Activated CD4-positive, alpha-beta memory T cell treated with anti-CD3 and anti-CD28 coated beads for 36 hours (primary cell): Measurements from ENCODE around the gene NRF1. TPM values are rescaled to one million over a fixed set of nuclear protein-coding genes. Genes with fewer than 3 reads are reported as not detected.
"Not testable (repeated sequence)": the region's sequence is repeated elsewhere in the genome, so short reads cannot be mapped to it uniquely, and the experiment has no call there.

Experiments
- CTCF ChIA-PET: fragments of 350-600 bp; sonication (Branson Sonifier 250); formaldehyde crosslinking; loops from one replicate; lab custom pipeline; 2021; ENCODE audit warnings: antibody characterized with exemption, inconsistent platforms; lab: Charles Lee
- POLR2A ChIA-PET: fragments of 350-600 bp; sonication (Branson Sonifier 250); formaldehyde crosslinking; loops from one replicate; lab custom pipeline; 2021; ENCODE audit warnings: antibody characterized with exemption; lab: Charles Lee
- DNase-seq: peaks from one replicate; pipeline ENCODE4 v3.0.0-alpha.2; 2020
- H3K27ac Mint-ChIP-seq: one replicate; pipeline ENCODE4 v1.8.0; 2021; ENCODE audit warnings: mixed read lengths
- H3K27me3 Mint-ChIP-seq: one replicate; pipeline ENCODE4 v1.8.0; 2021; ENCODE audit warnings: mixed read lengths
- H3K36me3 Mint-ChIP-seq: one replicate; pipeline ENCODE4 v1.8.0; 2021; ENCODE audit warnings: mixed read lengths
- H3K4me1 Mint-ChIP-seq: one replicate; pipeline ENCODE4 v1.8.0; 2021; ENCODE audit warnings: low read depth, mixed read lengths
- H3K4me3 Mint-ChIP-seq: one replicate; pipeline ENCODE4 v1.8.0; 2021; ENCODE audit warnings: mild to moderate bottlenecking, mixed read lengths
- H3K9me3 Mint-ChIP-seq: one replicate; pipeline ENCODE4 v1.8.0; 2021; ENCODE audit warnings: mixed read lengths
- intact Hi-C: fragments of 100-400 bp; cut with micrococcal nuclease; formaldehyde crosslinking; loops from one replicate; pipeline ENCODE4 v1.15.1; 2023
- total RNA-seq, 2 experiments: library from RNA; stranded (reverse); gene quantifications; one replicate each; pipeline ENCODE4 v1.2.3, GENCODE V29; 2021

The NRF1 gene
- total RNA-seq, 2 experiments from 2014 or later = 19.9 to 20.4 TPM

DNA sequence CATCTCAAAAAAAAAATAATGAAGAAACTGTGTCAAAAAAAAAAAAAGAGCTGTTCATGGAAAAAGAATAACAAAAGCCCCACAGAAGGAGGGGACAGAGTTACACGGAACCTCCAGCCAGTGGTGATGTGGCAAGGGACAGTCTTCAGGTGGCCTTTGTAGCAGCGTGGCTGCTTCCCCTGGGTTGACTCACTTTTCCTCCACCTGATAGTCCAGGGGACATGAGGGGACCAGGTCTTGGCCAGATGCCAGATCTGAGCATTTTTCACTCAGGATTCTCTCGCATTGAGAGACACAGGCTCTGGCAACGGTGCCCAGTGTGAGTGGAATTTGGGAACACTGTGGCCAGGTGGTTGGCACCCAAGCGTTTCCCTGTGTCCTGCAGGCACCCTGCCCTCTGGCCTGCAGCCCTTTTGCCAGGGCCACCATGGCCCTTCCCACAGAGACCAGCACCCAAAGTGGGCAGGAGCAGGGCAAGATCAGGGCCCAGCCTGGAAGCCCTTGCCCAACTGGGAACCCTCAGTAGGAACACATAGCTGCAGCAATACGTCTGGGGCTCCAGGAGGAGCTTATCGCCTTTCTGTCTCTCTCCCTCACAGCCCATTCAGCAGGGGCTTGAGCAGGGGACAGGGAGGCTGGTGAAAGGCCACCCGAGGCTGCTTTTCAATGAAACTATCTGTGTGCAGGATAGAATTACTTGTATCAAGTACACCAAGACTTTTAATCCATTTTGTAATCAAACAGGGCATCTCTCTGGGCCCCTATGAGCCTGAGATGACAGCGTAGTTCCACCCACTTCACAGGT is 182.2 kb downstream of the NRF1 start:
- Mint-ChIP-seq H3K4me1 (no peaks in the 10 kb centered on the region), H3K9me3 (no peaks in the 10 kb centered on the region), H3K4me3 (no peak overlapping the region), H3K36me3 (no peaks in the 10 kb centered on the region), H3K27ac (no peak overlapping the region), H3K27me3 (peaks cover 10% of the 10 kb centered on the region)
- ChIA-PET CTCF (no interaction called here), POLR2A (no interaction called here)
- intact Hi-C loops = no loop called here
- DNase-seq = no peak

DNA sequence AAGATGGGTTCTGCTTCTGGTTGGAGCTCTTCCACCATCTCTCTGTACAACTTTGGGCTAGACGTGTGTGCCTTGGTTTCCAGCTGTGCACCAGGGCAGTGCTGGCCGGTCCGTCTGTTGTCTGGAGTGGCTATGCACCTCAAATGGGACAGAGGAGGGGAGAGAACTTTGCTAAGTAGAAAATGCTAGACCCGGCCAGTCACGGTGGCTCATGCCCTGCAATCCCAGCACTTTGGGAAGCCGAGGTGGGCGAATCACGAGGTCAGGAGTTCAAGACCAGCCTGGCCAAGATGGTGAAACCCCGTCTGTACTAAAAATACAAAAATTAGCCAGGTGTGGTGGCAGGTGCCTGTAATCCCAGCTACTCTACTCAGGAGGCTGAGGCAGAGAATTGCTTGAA is 182.9 kb downstream of the NRF1 start:
- POLR2A ChIA-PET, H3K4me3 Mint-ChIP-seq, H3K27me3 Mint-ChIP-seq, H3K9me3 Mint-ChIP-seq, intact Hi-C loops, CTCF ChIA-PET, H3K36me3 Mint-ChIP-seq, H3K27ac Mint-ChIP-seq, DNase-seq, H3K4me1 Mint-ChIP-seq: not testable (repeated sequence)

DNA sequence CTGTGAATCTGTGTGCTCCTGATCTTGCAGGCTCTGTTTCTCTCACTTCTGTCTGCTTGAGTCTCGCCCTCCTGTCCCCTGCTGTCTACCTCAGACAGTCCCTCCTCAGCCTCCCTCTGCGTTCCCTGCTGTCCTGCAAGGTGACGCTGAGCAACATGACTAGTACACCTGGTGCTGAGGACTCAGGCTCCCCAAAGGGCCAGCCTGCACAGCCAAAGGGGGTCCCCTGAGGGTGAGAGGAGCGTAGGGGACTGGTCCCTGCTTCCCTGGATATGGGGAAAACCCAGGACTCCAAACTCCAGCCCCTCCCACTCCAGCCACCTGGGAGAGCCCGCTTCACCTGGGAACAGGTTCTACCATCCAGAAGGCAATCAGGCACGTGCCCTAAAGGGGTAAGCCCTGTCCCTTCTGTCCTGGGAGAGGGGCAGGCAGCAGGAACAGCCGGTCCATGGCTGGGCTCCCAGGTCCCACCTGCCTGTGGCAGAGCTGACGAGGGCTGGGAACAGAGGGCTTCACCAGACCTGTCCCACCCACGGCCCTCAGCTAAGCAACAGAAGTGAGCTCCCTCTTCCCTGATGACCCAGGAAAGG is 184.8 kb downstream of the NRF1 start:
- Mint-ChIP-seq H3K27ac (no peak overlapping the region), H3K27me3 (no peaks in the 10 kb centered on the region), H3K4me1 (no peaks in the 10 kb centered on the region), H3K9me3 (no peaks in the 10 kb centered on the region), H3K36me3 (no peaks in the 10 kb centered on the region), H3K4me3 (no peak overlapping the region)
- CTCF ChIA-PET = no interaction called here
- intact Hi-C loops = no loop called here
- POLR2A ChIA-PET = no interaction called here
- no peak for DNase-seq

DNA sequence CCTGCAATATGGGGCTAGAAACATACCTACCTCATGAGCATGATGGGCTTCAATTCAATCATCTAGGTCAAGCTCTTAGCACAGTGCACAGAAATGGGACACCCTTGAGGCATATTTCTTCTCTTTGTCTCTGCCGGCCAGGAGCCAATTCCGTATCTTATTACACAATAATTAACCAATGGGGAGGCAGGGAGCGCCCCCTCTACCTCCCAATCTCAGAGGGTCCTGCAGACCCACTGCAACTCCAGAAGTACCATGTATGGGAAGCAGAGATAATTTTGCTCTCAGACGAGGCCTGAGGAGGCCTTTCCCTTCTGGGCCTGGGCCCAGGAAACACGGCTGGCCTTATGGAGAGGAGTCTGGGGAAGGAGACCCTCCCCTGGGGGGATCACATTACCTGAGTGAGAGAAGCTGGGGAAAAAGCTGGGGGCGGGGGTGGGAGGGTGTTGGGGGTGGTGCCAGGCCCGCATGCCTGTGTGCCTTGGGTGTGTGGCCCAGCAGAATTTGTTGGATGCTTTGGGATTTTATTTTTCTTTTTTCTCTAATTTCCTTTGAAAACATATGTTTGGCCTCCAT is 185.8 kb downstream of the NRF1 start:
- Mint-ChIP-seq H3K9me3 (no peaks in the 10 kb centered on the region), H3K27ac (no peak overlapping the region), H3K36me3 (no peaks in the 10 kb centered on the region), H3K4me3 (no peak overlapping the region), H3K27me3 (no peaks in the 10 kb centered on the region), H3K4me1 (no peaks in the 10 kb centered on the region)
- no peak for DNase-seq
- intact Hi-C loops = no loop called here
- CTCF ChIA-PET = no interaction called here
- POLR2A ChIA-PET = no interaction called here

DNA sequence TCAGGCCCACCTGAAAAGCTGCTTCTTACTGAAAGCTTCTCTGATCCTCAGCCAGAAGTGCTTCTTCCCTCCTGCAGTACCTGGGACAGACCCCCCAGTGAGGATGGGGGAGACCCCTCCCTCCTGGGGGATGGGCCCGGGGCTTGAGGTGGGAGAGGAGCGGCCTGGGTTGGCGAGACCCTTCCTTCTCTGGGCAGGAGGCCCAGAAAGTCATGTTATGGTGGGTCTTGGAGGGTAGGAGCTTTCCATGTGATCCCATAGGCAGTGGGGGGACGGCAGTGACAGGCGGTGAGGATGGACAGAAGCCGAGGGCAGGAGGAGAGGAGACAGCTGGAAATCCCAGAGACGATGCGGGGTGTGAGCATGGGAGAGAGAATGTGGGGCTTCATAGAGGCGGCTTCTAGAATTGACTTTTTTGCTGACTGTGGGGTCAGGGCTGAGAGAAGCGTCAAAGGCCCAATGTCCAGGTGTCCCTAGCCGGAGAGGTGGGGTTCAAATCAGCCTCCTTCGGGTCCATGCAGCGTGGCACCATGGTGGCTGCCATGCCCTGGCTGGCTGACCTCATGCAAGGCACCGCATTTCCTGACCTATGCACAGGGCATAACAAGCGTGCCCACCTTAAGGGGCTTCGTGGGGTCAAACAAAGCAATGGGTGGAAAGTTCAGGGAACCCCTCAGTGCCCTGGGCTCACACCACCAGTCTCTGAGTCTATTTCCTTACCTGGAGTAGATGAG is 187.3 kb downstream of the NRF1 start:
- ChIA-PET CTCF (no interaction called here), POLR2A (no interaction called here)
- H3K27me3 Mint-ChIP-seq = no peaks in the 10 kb centered on the region
- no peak overlapping the region for H3K4me3 Mint-ChIP-seq
- intact Hi-C loops = no loop called here
- no peaks in the 10 kb centered on the region for H3K36me3 Mint-ChIP-seq
- no peaks in the 10 kb centered on the region for H3K4me1 Mint-ChIP-seq
- no peak for DNase-seq
- no peak overlapping the region for H3K27ac Mint-ChIP-seq
- H3K9me3 Mint-ChIP-seq = no peaks in the 10 kb centered on the region

DNA sequence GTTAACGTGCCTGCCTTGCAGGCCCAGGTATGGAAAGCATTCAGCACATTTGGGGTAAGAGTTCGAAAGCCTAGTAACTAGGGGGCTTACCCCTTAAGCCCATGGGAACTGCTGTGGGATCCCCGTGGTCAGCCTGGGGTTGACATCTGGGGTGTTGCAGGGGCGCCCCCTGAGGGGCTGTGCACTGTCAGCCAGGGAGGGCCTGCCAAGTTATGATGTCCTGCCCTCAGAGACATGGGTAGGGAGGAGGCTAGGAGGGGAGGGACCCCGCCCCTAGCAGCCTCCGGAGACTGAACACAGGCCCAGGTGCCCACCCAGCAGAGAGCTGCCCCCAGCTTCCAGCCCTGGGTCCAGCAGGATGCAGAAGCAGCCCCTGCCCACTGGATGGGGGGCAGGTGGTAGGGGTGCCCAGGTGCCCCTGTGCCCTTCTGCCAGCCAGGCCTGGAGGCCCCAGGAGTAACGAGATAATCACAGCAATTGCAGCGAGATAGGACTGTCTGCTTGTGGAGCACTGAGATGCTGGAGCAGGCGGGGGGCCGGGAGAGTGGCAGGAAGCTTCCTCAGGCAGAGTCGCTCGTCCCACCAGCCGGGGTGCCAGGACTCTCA is 187.9 kb downstream of the NRF1 start:
- POLR2A ChIA-PET = no interaction called here
- H3K4me1 Mint-ChIP-seq = no peaks in the 10 kb centered on the region
- H3K4me3 Mint-ChIP-seq = no peak overlapping the region
- no peak overlapping the region for H3K27ac Mint-ChIP-seq
- CTCF ChIA-PET = no interaction called here
- DNase-seq = no peak
- no peaks in the 10 kb centered on the region for H3K9me3 Mint-ChIP-seq
- no peaks in the 10 kb centered on the region for H3K36me3 Mint-ChIP-seq
- no peaks in the 10 kb centered on the region for H3K27me3 Mint-ChIP-seq
- intact Hi-C loops = no loop called here

DNA sequence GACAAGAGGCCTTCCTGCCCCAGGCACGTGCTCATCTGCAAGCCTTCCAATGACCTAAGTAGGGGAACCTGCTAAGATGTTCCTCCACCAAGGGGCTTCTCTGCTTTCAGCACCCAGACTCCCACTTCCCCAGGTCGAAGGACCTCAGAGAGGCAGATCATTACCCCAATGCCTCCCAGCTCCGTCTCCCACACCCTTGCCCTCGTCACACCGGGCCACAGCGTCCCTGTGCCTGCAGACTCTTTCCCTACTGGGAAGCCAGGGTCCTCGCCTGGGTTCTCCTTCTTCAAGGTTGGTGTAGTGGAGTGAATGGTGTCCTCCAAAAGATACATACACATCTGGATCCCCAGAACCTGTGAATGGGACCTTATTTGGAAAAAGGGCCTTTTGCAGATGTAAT is 189.4 kb downstream of the NRF1 start:
- DNase-seq = no peak
- POLR2A ChIA-PET = no interaction called here
- H3K4me3 Mint-ChIP-seq = no peak overlapping the region

DNA sequence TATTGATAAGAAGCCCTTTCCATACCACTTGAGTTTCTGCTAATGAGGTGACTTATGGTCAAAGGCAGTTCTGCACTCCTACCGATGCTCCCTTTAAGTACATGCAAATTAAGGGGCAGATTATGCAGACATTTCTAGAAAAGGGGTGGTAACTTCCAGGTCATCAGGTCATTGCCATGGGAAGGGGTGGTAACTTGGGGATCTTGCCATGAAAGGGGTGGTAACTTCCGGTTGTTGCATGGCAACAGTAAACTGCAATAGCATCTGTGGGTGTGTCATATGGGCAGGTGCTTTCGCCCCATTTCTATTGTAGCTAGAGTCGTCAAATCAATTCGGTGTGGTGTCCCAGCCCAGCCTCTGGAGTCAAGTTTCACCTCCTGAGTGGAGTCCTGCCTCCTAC is 190.4 kb downstream of the NRF1 start:
- H3K27ac Mint-ChIP-seq = no peak overlapping the region
- CTCF ChIA-PET = no interaction called here
- no peaks in the 10 kb centered on the region for H3K36me3 Mint-ChIP-seq
- POLR2A ChIA-PET = no interaction called here
- no peaks in the 10 kb centered on the region for H3K27me3 Mint-ChIP-seq
- no peak overlapping the region for H3K4me3 Mint-ChIP-seq
- no peaks in the 10 kb centered on the region for H3K4me1 Mint-ChIP-seq
- no peaks in the 10 kb centered on the region for H3K9me3 Mint-ChIP-seq
- no peak for DNase-seq
- intact Hi-C loops = no loop called here

More for the DNA sequence above, 189.4 kb downstream of the NRF1 start:
- CTCF ChIA-PET = no interaction called here
- Mint-ChIP-seq H3K27me3 (no peaks in the 10 kb centered on the region), H3K27ac (no peak overlapping the region), H3K9me3 (no peaks in the 10 kb centered on the region), H3K4me1 (no peaks in the 10 kb centered on the region), H3K36me3 (no peaks in the 10 kb centered on the region)
- intact Hi-C loops = no loop called here

DNA sequence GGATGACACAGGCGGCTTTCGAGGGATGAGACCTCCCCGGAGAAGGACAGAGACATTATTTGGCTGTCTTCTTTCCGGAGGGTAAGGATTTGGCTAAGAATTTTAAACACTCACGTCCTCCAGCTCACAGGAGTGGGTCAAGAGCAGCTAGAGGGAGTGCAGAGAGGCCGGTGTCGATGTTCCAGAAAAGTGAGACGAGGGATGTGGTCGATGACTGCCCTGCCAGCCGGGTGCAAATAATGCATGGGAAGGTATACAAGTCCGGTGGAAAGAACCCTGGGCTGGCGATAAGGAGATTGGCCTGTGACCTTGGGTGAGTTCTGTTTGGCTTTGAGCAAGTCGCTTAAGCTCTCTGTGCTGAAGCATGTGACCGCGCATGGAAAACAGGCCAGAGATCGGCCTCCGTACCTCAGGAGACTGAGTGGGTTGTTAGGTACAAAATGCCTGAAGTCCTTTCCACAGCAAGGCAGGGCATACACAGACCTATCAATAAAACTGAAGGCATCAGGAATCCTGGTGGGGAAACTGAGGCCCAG is 192.1 kb downstream of the NRF1 start:
- Mint-ChIP-seq H3K4me1 (no peaks in the 10 kb centered on the region), H3K36me3 (no peaks in the 10 kb centered on the region), H3K4me3 (no peak overlapping the region), H3K9me3 (no peaks in the 10 kb centered on the region), H3K27ac (no peak overlapping the region), H3K27me3 (no peaks in the 10 kb centered on the region)
- no peak for DNase-seq
- intact Hi-C loops = no loop called here
- ChIA-PET POLR2A (no interaction called here), CTCF (no interaction called here)

DNA sequence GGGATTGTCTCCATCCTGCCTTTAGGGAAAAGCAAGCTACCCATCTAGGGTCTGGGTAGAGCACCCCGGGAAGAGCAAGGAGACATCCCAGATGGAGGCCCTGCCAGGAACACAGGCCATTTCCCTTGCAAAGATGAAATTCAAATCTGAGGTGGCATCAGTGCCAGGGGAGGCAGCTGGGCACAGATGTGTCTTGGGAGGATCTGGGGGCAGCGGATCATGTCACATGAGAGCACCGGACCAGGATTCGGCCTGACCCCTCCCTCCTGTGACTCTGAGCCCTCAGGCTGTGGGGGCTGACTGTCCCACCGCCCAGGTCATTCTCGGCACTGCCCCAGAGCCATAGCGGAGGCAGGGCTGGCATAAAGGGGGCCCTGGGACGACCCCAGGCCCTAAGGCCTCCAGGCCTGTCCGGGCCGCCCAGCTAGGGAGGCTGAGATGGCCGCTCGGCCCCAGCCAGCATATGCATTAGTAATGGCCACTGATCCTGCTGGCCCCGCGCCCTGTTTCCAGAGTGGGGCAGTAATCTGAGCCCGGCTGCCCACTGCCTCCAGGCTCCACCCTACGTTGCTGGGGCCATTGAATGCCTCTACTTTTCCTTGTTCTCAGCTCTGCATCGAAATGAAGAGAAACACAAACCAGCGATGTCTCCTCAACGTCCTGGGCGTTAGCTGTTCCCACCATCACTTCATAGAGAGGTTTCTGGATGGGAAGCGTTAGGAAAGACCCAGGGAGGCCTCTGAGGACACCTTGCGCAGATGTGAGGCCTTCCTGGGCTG is 192.8 kb downstream of the NRF1 start:
- Mint-ChIP-seq H3K27ac (no peak overlapping the region), H3K4me1 (no peaks in the 10 kb centered on the region), H3K4me3 (no peak overlapping the region), H3K27me3 (no peaks in the 10 kb centered on the region), H3K36me3 (no peaks in the 10 kb centered on the region), H3K9me3 (no peaks in the 10 kb centered on the region)
- CTCF ChIA-PET = no interaction called here
- DNase-seq = no peak
- POLR2A ChIA-PET = no interaction called here
- intact Hi-C loops = no loop called here

DNA sequence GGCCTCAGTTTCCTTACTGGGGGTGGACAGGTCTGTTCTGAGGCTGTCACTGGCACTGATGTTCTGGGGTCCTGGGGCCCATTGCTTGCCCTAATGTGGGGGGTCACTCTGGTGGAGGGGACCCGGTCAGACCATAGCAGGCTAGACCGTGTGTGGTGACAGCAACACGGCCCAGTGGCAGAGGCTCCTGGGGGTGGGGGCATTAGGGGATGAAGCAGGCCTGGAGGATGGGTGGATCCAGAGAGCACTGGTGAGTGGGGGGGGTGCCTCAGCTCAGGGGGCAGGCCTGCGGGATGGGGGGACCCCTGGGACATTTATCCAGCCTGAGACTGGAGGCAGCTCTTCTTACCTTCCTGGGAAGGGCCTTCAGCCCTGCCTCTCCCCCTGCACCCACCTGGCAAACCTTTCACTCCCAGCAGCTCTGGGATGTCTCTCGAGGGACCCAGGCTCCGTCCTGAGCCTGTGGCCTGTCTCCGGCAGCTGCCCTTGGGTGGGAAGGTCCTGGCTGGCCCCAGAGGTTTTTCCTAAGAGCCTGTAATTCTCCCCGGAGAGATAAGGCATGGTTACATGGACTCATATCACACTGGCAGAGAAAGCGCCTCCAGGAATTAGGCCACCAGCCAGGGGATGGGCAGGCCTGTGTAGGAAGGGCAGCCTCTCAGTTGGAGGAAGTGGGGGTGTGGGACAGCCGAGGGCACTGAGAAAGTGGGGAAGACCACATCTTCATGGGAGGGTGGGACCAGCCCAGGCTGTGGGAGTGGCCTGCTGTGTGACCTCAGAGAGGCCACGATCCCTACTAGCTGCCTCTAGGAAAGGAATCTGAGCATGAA is 193.6 kb downstream of the NRF1 start:
- no peak overlapping the region for H3K4me3 Mint-ChIP-seq
- H3K27me3 Mint-ChIP-seq = no peaks in the 10 kb centered on the region
- CTCF ChIA-PET = interaction anchor here (1.1 kb wide), 1 partner anchor 141 kb away, joined by 3 read pairs; no protein-coding TSS in a partner anchor
- no peak overlapping the region for H3K27ac Mint-ChIP-seq
- intact Hi-C loops = no loop called here
- no peaks in the 10 kb centered on the region for H3K4me1 Mint-ChIP-seq
- no peaks in the 10 kb centered on the region for H3K36me3 Mint-ChIP-seq
- DNase-seq = no peak
- POLR2A ChIA-PET = no interaction called here
- no peaks in the 10 kb centered on the region for H3K9me3 Mint-ChIP-seq
